GM12874 (cell line): ENCODE results near the gene TNFAIP8L2.

ENCODE experiments used
- CTCF ChIP-seq: IDR thresholded peaks from 2 replicates; pipeline ENCODE4 v1.5.1; 2011; ENCODE audit warnings: low read depth, mild to moderate bottlenecking, control low read depth, low read length, moderate library complexity; ENCODE audit not compliant: insufficient read depth

Gene TNFAIP8L2

GRCh38 chr1:151193856-151194255 lies 37.4 kb downstream of the TNFAIP8L2 start:
- no peak for TF ChIP-seq CTCF

GRCh38 chr1:151196292-151196800 lies 39.9 kb downstream of the TNFAIP8L2 start:
- no peak; the same call in 1 of the 2 replicates for TF ChIP-seq CTCF

GRCh38 chr1:151197863-151198253 lies 41.4 kb downstream of the TNFAIP8L2 start:
- TF ChIP-seq CTCF: no peak

- TF ChIP-seq CTCF: no peak
Measured at GRCh38 chr1:151198254-151199127, 42.0 kb downstream of the TNFAIP8L2 start, which contains the start of gene PIP5K1A. TSS of gene PIP5K1A (plus strand) at chr1:151198552. CDS start at chr1:151198997, 445 bp downstream.

GRCh38 chr1:151199873-151200581 lies 43.6 kb downstream of the TNFAIP8L2 start:
- TF ChIP-seq CTCF: no peak
